HG02571 (cell line): Measurements from ENCODE around the gene UVRAG.
"Not testable (repeated sequence)": the region's sequence is repeated elsewhere in the genome, so short reads cannot be mapped to it uniquely, and the experiment has no call there.

ENCODE experiments used
- ATAC-seq: cut with Tn5 transposase; IDR thresholded peaks from one replicate; pipeline ENCODE4 v1.9.1; 2021; ENCODE audit warnings: mild to moderate bottlenecking, moderate library complexity; ENCODE audit not compliant: unreplicated experiment

The UVRAG gene

DNA sequence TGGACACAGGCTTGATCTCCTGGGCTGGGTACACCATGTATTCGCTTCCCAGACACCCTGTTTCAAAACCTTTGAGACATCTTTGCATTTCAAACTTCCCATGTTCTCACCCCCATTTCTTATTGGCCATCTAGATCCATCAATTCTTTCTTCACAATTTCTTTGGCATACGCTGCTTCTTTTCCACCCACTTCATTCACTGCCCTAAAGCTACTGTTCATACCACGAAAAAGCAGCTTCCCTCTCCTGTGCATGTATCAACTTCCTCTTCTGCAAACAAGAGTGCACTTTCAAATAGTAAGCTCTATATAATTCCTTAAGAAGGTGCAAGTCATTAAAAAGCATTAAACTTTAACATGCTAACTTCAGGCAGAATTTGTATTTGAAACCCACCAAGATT, 21.4 kb downstream of the UVRAG start:
- no peak for ATAC-seq

- no peak for ATAC-seq
Measured at GRCh38 chr11:75839851-75840250, 24.8 kb downstream of the UVRAG start.

- ATAC-seq = no peak
Measured at GRCh38 chr11:75840522-75840921, 25.5 kb downstream of the UVRAG start.

DNA sequence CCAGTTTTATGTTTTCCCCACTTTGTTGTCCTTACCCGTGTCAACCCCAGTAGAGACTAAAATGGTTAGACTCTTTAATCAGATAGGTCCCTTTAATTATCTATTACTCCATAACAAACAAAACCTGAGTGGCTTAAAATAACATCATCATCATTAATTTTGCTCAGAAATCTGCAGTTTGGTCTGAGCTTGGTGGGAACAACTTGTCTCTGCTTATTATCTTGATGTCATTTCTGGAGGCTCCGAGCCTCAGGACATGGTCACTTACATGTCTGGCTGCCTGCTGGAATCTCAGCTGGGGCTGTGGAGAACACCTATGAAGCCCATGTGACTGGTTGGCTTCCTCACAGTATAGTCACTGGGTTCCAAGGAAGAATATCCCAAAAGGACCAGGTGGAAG, 26.7 kb downstream of the UVRAG start:
- no peak for ATAC-seq

DNA sequence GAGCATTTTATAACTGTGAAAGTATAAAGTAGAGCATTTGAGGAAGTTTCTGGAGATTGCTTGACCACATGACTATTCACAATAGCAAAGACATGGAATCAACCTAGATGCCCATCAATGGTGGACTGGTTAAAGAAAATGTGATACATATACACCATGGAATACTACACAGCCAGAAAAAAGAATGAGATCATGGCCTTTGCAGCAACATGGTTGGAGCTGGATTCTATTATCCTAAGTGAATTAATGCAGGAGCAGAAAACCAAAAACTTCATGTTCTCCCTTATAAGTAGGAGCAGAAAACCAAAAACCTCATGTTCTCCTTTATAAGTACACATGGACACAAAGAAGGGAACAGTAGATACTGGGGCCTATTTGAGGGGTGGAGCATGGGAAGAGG, 30.3 kb downstream of the UVRAG start:
- ATAC-seq = no peak

DNA sequence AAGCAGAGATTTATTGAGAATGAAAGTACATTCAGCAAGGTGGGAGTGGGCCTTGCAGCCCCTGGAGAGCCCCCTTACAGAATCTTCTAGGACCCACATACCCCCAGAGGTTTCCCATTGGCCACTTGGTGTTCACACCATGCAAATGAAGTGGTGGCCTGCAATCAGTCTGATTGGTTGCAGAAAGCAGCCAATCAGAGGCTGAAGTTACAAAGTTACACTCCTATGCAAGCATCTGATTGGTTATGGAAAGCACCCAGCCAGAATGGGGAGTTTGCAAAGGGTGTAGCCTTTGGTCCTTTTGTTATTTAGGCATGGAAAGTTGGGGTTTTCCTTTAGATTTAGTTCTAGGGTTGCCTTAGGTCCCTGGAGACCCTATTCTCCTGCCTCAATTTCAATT, 34.9 kb downstream of the UVRAG start:
- no peak for ATAC-seq

- ATAC-seq = no peak
Measured at GRCh38 chr11:75850787-75851186, 35.8 kb downstream of the UVRAG start.

DNA sequence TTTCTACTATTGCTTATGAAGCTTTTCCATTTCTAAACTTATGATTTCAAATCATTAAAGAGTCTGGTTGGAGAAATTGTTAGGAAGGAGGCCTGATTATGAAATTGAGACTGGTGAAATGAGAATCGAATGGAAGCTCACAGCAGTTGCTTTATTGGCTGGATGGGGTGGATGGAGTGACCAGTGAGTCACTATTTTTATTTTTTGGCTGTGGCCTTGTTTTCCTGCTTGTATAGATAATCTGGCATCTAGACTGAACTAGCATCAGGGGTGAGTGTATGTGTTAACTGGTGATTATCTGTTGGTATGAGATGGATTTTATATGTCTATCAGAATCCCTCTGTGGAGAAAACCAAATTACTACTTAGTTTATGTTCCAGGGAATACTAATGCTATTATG, 36.2 kb downstream of the UVRAG start:
- ATAC-seq = no peak

- no peak for ATAC-seq
Measured at GRCh38 chr11:75852406-75853017, 37.5 kb downstream of the UVRAG start.

DNA sequence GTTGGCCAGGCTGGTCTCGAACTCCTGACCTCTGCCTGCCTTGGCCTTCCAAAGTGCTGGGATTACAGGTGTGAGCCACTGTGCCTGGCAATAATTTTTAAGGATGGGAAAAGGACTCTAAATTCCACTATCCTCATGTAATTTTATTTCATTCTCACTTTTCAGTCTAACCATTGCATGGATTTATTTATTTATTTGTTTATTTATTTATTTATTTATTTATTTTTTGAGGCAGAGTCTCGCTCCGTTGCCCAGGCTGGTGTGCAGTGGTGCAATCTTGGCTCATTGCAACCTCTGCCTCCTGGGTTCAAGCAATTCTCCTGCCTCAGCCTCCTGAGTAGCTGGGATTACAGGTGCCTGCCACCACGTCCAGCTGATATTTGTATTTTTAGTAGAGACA, 38.6 kb downstream of the UVRAG start:
- not testable (repeated sequence) for ATAC-seq

GRCh38 chr11:75853971-75854370, 39.0 kb downstream of the UVRAG start:
- ATAC-seq = no peak

DNA sequence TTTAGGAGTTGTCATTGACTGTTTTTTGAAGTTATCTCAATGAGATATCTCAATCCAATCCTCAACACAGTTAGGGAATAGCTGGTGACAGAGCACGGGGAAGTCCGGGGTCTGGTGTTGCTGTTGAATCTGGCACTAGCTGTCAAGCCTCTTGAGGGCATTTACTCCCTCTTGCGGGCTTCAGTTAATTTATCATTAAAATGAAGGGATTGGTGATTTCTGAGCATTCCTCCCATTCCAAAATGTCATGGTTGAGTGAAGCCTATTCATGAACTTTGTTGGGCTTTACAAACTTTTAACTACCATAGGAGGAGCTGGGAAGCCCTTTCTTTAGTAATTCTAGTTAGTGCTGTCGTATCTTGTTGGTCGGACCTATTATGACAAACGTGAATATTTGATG, 40.2 kb downstream of the UVRAG start:
- no peak for ATAC-seq

DNA sequence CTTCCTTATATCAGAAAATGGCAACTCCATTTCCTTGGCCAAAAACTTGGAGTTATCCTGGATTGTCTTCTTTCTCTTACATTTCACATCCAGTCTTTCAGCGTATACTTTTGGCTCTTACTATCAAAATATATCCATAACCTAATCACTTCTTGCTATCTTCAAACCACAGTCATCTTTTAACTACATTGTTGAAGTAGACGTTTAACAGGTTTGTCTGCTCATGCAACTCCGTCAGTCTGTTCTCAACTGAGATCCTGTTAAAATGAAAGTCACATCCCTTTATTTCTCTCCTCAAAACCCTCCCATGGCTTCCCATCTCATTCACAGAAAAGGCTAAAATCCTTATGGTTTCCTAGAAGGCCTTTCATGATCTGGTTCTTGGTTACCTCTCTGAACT, 41.9 kb downstream of the UVRAG start:
- no peak for ATAC-seq

GRCh38 chr11:75858042-75858441, 43.0 kb downstream of the UVRAG start:
- no peak for ATAC-seq

GRCh38 chr11:75858613-75859012, 43.6 kb downstream of the UVRAG start:
- no peak for ATAC-seq

DNA sequence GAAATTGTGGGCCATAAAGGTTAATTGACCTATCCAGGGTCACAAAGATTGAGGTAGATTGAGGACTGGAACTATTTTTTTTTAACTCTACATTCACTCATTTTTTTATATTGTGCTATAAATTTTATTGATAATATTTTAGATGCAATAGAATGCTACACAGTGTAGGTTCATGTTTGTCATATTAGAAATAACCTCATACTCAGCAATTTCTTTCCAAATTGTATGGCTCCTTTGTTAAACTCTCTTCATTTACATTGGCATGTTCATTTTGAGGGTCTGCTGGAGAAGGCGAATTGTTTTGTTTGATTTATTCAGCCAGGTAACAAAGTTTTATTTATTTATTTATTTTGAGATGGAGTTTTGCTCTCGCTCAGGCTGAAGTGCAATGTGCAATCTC, 44.6 kb downstream of the UVRAG start:
- no peak for ATAC-seq

DNA sequence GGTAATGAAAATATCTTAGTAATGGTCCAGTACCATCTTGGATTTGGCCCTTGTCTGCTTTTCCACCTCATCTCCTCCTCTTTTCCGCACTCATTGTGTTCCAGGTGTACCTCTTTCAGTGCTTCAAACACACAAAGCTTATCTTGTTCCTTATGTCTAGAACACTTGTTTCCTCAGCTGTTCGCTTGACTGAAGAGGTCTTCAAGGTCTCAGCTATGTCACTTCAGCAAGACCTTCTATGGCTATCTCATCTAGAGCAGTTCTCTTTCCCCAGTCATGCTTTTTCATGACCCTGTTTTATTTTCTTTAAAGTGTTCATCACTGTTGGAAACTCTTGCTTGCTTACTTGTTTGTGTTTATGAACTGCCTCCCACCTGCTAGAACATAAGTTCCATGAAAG, 47.4 kb downstream of the UVRAG start:
- ATAC-seq = no peak

DNA sequence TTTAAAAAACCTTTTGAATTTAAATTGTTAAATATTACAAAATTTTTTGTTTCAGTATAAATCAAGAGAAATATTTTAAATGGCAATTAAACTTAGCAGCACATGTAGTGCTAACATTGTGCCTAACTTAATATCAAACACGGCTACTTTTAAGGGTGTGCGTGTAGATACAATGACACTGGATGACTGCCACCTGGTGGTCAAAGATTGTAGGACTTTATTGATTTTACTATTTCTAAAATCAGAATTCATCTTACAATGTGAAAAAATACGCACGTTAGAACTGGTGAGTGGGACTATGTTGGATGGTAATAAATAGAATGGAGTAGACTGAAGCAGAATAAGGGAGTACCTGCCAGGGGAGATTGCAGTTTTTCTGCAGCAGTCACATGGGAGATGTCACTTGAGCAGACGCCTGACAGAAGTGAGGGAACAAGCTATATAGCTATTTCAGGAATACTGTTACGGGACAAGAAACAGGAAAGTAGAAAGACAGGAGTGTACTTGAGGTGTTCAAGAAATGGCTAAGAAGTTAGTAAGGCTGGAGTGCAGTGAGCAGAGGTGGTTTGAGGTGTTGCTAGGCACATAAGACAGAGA, 52.9 kb downstream of the UVRAG start:
- no peak for ATAC-seq

DNA sequence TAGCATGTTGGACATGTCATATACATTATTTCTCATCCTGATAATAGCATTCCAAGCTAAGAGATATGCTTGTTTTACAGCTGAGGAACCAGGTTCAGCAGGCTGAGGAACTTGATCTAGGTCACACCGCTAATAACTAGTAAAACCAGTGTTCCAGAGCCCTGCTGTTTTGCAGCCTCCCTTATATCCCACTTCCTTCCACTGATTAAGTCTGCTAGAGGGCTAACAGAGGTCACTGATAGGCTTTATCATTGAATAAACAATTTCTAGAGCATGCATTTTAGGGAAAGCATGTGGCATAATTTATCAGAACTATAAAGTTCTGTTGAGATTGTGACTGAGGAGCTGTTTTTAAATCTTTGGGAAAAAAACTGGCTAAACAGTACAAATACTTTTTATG, 54.0 kb downstream of the UVRAG start:
- ATAC-seq = no peak

- ATAC-seq = no peak
Measured at GRCh38 chr11:75869661-75870455, 54.8 kb downstream of the UVRAG start.

DNA sequence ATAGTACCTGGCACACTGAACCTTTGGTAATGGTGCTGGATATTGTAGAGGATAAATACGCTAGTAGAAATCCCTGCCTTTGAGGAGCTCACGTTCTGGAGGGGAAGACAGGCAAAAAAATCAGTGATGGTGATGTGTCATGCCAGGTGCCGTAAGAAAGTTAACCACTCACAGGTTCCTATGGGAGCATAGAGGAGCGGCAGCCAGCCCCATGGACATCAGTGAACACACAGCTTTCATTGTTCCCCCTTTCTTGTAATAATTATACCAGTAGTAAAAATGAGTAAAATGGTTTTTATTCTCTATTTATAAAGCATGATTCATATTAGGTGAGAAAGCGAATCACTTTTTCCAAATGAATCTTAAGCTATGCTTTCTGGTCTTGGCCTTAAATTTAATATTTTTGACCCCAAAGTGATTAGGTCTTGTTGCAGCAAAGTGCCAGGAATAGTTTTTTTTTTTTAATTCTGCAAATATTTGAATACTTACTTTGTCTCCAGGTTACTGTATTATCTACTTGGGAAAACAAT, 57.9 kb downstream of the UVRAG start:
- no peak for ATAC-seq
